ENCODE results near the gene AQP5. TPM values are rescaled to one million over a fixed set of nuclear protein-coding genes. Genes with fewer than 3 reads are reported as not detected.

AQP5 gene
- polyA plus RNA-seq, 2 donors: 3.1 to 48.8 TPM

- Histone ChIP-seq H3K27ac (ENCODE audit: low read depth in 2 of 2, low read length in 1 of 2) (no peak overlapping the region), H3K36me3 (ENCODE audit: control insufficient read depth in 2 of 2, insufficient read depth in 2 of 2, low read length in 1 of 2) (no peaks in the 10 kb centered on the region), H3K4me1 (ENCODE audit: control insufficient read depth in 2 of 2, insufficient read depth in 2 of 2, low read length in 1 of 2) (peaks cover 10 to 12% of the 10 kb centered on the region in 2 donors), H3K9me3 (ENCODE audit: control insufficient read depth in 2 of 2, insufficient read depth in 1 of 2, low read depth in 1 of 2, low read length in 1 of 2) (no peaks in the 10 kb centered on the region), H3K4me3 (ENCODE audit: low read depth in 1 of 2, low read length in 2 of 2) (no peak overlapping the region), H3K27me3 (ENCODE audit: control insufficient read depth in 1 of 2, insufficient read depth in 2 of 2, low read length in 2 of 2) (no peaks in the 10 kb centered on the region)
- WGBS, 2 donors: 57 to 61% methylated on average over 36 to 37 of the region's 37 CpGs
Observed at GRCh38 chr12:49961993-49962764, 507 bp downstream of the AQP5 start.

DNA sequence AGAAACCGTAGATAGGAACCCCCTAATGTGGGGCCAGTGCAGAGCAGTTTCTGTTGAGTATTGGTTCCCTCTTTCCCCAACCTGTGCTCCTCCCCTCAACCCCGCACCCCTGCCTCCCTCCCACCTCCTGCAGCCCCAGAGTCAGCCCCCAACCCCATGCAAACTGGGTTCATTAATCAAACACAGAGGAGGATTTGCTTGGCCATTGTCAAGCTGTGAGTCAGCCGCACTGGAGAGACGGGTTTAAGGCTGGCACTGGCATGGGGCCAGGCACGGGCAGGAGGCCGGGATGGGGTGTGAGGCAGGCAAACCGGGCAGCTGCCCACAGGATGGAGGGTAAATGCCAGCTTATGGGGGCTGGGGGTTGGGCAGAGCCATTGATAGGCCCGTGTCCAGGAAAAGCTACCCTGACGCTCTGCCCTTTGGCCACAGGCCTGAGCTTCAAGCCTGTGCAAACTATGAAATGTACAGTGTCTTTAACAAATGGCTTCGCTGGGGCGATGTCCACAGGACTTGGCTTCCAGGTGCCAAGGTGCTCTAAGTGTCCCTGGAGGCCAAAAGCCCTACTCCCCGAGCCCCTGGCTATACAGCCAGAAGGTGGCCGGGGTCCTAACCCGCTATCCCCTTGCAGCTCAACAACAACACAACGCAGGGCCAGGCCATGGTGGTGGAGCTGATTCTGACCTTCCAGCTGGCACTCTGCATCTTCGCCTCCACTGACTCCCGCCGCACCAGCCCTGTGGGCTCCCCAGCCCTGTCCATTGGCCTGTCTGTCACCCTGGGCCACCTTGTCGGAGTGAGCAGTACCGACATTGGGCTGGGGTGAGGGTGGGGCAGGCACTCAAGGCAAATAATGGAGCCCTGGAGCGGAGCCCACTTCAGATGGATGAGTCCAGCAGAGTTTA, 1.4 kb downstream of the AQP5 start:
- Histone ChIP-seq H3K4me1 (ENCODE audit: control insufficient read depth in 2 of 2, insufficient read depth in 2 of 2, low read length in 1 of 2) (peaks cover 12 to 16% of the 10 kb centered on the region in 2 donors), H3K27me3 (ENCODE audit: control insufficient read depth in 1 of 2, insufficient read depth in 2 of 2, low read length in 2 of 2) (no peaks in the 10 kb centered on the region), H3K36me3 (ENCODE audit: control insufficient read depth in 2 of 2, insufficient read depth in 2 of 2, low read length in 1 of 2) (no peaks in the 10 kb centered on the region), H3K9me3 (ENCODE audit: control insufficient read depth in 2 of 2, insufficient read depth in 1 of 2, low read depth in 1 of 2, low read length in 1 of 2) (no peaks in the 10 kb centered on the region), H3K4me3 (ENCODE audit: low read depth in 1 of 2, low read length in 2 of 2) (no peak overlapping the region), H3K27ac (ENCODE audit: low read depth in 2 of 2, low read length in 1 of 2) (no peak overlapping the region)
- 58 to 60% methylated on average over 21 of the region's 21 CpGs for whole genome bisulfite sequencing, 2 donors

- no peaks in the 10 kb centered on the region for H3K9me3 ChIP-seq (ENCODE audit: control insufficient read depth in 2 of 2, insufficient read depth in 1 of 2, low read depth in 1 of 2, low read length in 1 of 2)
- H3K4me1 ChIP-seq (ENCODE audit: control insufficient read depth in 2 of 2, insufficient read depth in 2 of 2, low read length in 1 of 2): peaks cover 12 to 16% of the 10 kb centered on the region in 2 donors
- 84 to 85% methylated on average over 17 of the region's 17 CpGs for WGBS, 2 donors
- H3K27me3 ChIP-seq (ENCODE audit: control insufficient read depth in 1 of 2, insufficient read depth in 2 of 2, low read length in 2 of 2): no peaks in the 10 kb centered on the region
- H3K4me3 ChIP-seq (ENCODE audit: low read depth in 1 of 2, low read length in 2 of 2): no peak overlapping the region
- H3K27ac ChIP-seq (ENCODE audit: low read depth in 2 of 2, low read length in 1 of 2): no peak overlapping the region
- H3K36me3 ChIP-seq (ENCODE audit: control insufficient read depth in 2 of 2, insufficient read depth in 2 of 2, low read length in 1 of 2): no peaks in the 10 kb centered on the region
Observed at GRCh38 chr12:49963976-49964815, 2.5 kb downstream of the AQP5 start.

- Histone ChIP-seq H3K4me3 (ENCODE audit: low read depth in 1 of 2, low read length in 2 of 2) (no peak overlapping the region), H3K9me3 (ENCODE audit: control insufficient read depth in 2 of 2, insufficient read depth in 1 of 2, low read depth in 1 of 2, low read length in 1 of 2) (no peaks in the 10 kb centered on the region), H3K27ac (ENCODE audit: low read depth in 2 of 2, low read length in 1 of 2) (no peak overlapping the region), H3K27me3 (ENCODE audit: control insufficient read depth in 1 of 2, insufficient read depth in 2 of 2, low read length in 2 of 2) (no peaks in the 10 kb centered on the region), H3K4me1 (ENCODE audit: control insufficient read depth in 2 of 2, insufficient read depth in 2 of 2, low read length in 1 of 2) (peaks cover 12 to 16% of the 10 kb centered on the region in 2 donors), H3K36me3 (ENCODE audit: control insufficient read depth in 2 of 2, insufficient read depth in 2 of 2, low read length in 1 of 2) (no peaks in the 10 kb centered on the region)
- 66 to 70% methylated on average over 13 of the region's 13 CpGs for WGBS, 2 donors
Observed at GRCh38 chr12:49964849-49965624, 3.4 kb downstream of the AQP5 start.

DNA sequence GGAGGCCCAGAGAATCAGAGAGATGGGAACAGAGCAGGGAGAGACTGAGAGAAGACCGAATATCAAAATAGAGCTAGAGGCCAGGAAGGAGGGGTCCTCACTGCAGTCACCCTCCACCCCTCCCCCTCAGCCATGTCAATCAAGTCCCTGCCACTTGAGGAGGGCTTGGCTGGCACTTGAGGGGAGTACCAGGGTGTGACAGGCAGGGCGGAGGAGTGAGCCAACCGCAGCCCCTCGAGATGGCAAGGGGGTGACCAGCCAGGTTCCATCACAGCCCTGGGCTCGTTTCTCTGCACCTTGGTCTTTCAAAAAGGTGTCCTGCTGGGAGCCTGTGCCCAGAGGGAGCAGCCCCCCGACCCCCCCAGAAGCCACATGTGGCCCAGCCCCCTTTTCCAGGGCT, 4.2 kb downstream of the AQP5 start:
- no peaks in the 10 kb centered on the region for H3K9me3 ChIP-seq (ENCODE audit: control insufficient read depth in 2 of 2, insufficient read depth in 1 of 2, low read depth in 1 of 2, low read length in 1 of 2)
- H3K27ac ChIP-seq (ENCODE audit: low read depth in 2 of 2, low read length in 1 of 2): no peak overlapping the region
- no peak overlapping the region for H3K4me3 ChIP-seq (ENCODE audit: low read depth in 1 of 2, low read length in 2 of 2)
- H3K36me3 ChIP-seq (ENCODE audit: control insufficient read depth in 2 of 2, insufficient read depth in 2 of 2, low read length in 1 of 2): no peaks in the 10 kb centered on the region
- 63 to 78% methylated on average over 6 of the region's 6 CpGs for WGBS, 2 donors
- no peaks in the 10 kb centered on the region for H3K27me3 ChIP-seq (ENCODE audit: control insufficient read depth in 1 of 2, insufficient read depth in 2 of 2, low read length in 2 of 2)
- H3K4me1 ChIP-seq (ENCODE audit: control insufficient read depth in 2 of 2, insufficient read depth in 2 of 2, low read length in 1 of 2): peaks cover 12 to 16% of the 10 kb centered on the region in 2 donors

DNA sequence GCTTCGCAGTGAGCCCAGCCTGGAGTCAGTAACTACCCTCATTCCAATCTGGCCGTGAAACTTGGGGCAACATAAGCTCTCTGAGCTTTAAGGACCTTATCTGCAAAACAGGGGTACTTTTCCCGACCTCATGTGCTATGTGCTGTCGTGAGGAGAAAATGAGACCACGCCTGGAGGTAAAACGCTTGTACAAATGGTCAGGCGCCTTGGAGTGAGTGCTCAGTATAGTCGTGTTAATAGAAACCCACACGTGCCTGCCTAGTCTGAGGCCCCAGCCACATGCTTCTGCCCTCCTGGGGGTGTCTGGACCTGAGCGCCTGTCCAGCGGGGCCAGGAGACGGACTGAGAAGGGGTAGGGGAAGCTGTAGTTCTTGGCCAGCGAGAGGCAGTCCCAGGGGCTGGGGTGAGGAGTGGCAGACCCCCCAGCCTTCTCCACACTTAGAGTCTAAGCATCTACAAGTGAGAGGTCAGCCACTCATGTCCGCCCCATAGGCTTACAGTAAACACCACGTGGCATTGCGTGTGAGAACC, 4.9 kb downstream of the AQP5 start:
- WGBS, 2 donors: 37 to 42% methylated on average over 16 of the region's 16 CpGs
- H3K36me3 ChIP-seq (ENCODE audit: control insufficient read depth in 2 of 2, insufficient read depth in 2 of 2, low read length in 1 of 2): no peaks in the 10 kb centered on the region
- H3K27ac ChIP-seq (ENCODE audit: low read depth in 2 of 2, low read length in 1 of 2): no peak overlapping the region
- H3K4me1 ChIP-seq (ENCODE audit: control insufficient read depth in 2 of 2, insufficient read depth in 2 of 2, low read length in 1 of 2): peaks cover 10 to 16% of the 10 kb centered on the region in 2 donors
- H3K4me3 ChIP-seq (ENCODE audit: low read depth in 1 of 2, low read length in 2 of 2): no peak overlapping the region
- no peaks in the 10 kb centered on the region for H3K27me3 ChIP-seq (ENCODE audit: control insufficient read depth in 1 of 2, insufficient read depth in 2 of 2, low read length in 2 of 2)
- H3K9me3 ChIP-seq (ENCODE audit: control insufficient read depth in 2 of 2, insufficient read depth in 1 of 2, low read depth in 1 of 2, low read length in 1 of 2): no peaks in the 10 kb centered on the region

DNA sequence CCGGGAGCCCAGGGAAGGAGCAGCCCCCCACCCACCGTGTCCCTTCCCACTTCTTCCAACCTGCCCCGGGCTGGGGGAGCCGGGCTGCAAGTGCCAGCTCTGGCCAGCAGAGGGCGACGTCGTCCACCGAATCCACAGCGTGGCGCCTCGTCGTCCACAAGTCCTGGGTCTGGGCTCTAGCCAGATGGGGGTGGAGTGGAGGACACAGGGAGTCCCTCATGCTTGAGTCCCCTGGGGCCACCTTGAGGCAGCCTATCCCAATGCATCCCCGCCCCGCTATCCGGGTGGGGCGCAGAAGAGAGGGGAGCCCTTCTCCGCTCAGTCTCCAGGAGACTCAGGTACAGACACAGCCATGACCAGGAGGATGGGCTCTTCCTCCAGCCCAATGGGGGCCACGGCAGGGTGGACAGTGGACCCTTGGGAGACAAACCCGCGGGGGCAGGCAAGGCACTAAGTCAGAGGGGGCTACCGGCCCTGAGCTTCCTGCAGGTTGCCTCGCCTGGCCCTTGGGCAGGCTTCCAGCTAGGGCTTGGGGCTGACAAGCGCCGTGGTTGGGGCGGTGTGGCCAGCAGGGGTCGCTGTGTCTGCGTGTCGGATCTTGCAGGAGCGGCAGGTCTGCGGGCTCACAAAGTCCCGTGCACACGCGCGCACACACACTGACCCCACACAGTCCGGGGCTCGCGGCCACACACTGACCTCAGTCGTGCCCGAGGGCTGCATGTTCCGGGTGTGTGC, 5.5 kb downstream of the AQP5 start:
- whole genome bisulfite sequencing, 2 donors: 2% methylated on average over 40 of the region's 40 CpGs

GRCh38 chr12:49967777-49968250, 6.1 kb downstream of the AQP5 start:
- no peaks in the 10 kb centered on the region for H3K27me3 ChIP-seq (ENCODE audit: control insufficient read depth in 1 of 2, insufficient read depth in 2 of 2, low read length in 2 of 2)
- WGBS, 2 donors: 36 to 38% methylated on average over 15 of the region's 15 CpGs
- H3K27ac ChIP-seq (ENCODE audit: low read depth in 2 of 2, low read length in 1 of 2): no peak overlapping the region
- peaks cover 6 to 13% of the 10 kb centered on the region in 2 donors for H3K4me1 ChIP-seq (ENCODE audit: control insufficient read depth in 2 of 2, insufficient read depth in 2 of 2, low read length in 1 of 2)
- no peaks in the 10 kb centered on the region for H3K9me3 ChIP-seq (ENCODE audit: control insufficient read depth in 2 of 2, insufficient read depth in 1 of 2, low read depth in 1 of 2, low read length in 1 of 2)
- no peaks in the 10 kb centered on the region for H3K36me3 ChIP-seq (ENCODE audit: control insufficient read depth in 2 of 2, insufficient read depth in 2 of 2, low read length in 1 of 2)
- no peak overlapping the region for H3K4me3 ChIP-seq (ENCODE audit: low read depth in 1 of 2, low read length in 2 of 2)

More for the DNA sequence above, 5.5 kb downstream of the AQP5 start:
- Histone ChIP-seq H3K9me3 (ENCODE audit: control insufficient read depth in 2 of 2, insufficient read depth in 1 of 2, low read depth in 1 of 2, low read length in 1 of 2) (no peaks in the 10 kb centered on the region), H3K4me3 (ENCODE audit: low read depth in 1 of 2, low read length in 2 of 2) (peak overlapping the region; percentile 26 to 34), H3K27ac (ENCODE audit: low read depth in 2 of 2, low read length in 1 of 2) (no peak overlapping the region), H3K4me1 (ENCODE audit: control insufficient read depth in 2 of 2, insufficient read depth in 2 of 2, low read length in 1 of 2) (peaks cover 10 to 16% of the 10 kb centered on the region in 2 donors), H3K36me3 (ENCODE audit: control insufficient read depth in 2 of 2, insufficient read depth in 2 of 2, low read length in 1 of 2) (no peaks in the 10 kb centered on the region), H3K27me3 (ENCODE audit: control insufficient read depth in 1 of 2, insufficient read depth in 2 of 2, low read length in 2 of 2) (no peaks in the 10 kb centered on the region)

Measured in esophagus (tissue), 2 donors.